Mucosa of rectum (tissue), 2 donors: ENCODE measurements around the gene SHCBP1.
"Not testable (repeated sequence)": the region's sequence is repeated elsewhere in the genome, so short reads cannot be mapped to it uniquely, and the experiment has no call there.

Source experiments
- H3K27ac ChIP-seq, 2 donors: one replicate each; pipeline ENCODE4 v1.7.0; 2013; ENCODE audit warnings: inconsistent platforms in 2 of 2, low read depth in 2 of 2, low read length in 2 of 2
- H3K27me3 ChIP-seq, 2 donors: one replicate each; pipeline ENCODE4 v1.7.0; 2013; ENCODE audit warnings: low read length in 2 of 2; ENCODE audit not compliant: control insufficient read depth in 2 of 2, insufficient read depth in 2 of 2
- H3K36me3 ChIP-seq, 2 donors: one replicate each; pipeline ENCODE4 v1.7.0; 2013; ENCODE audit warnings: low read length in 2 of 2; ENCODE audit not compliant: control insufficient read depth in 2 of 2, insufficient read depth in 2 of 2
- H3K4me1 ChIP-seq, 2 donors: one replicate each; pipeline ENCODE4 v1.7.0; 2013; ENCODE audit warnings: low read length in 2 of 2, mild to moderate bottlenecking in 1 of 2; ENCODE audit not compliant: control insufficient read depth in 2 of 2, insufficient read depth in 2 of 2
- H3K4me3 ChIP-seq, 2 donors: one replicate each; pipeline ENCODE4 v1.7.0; 2013; ENCODE audit warnings: low read length in 2 of 2
- H3K9ac ChIP-seq, 2 donors: one replicate each; pipeline ENCODE4 v1.7.0; 2013; ENCODE audit warnings: low read length in 2 of 2, low read depth in 1 of 2, mild to moderate bottlenecking in 1 of 2
- H3K9me3 ChIP-seq, 2 donors: one replicate each; pipeline ENCODE4 v1.7.0; 2013; ENCODE audit warnings: low read length in 2 of 2; ENCODE audit not compliant: control insufficient read depth in 2 of 2
- donor health status: healthy.
- donor health status: Normal muscosa, but diverticular disease.

SHCBP1 gene

GRCh38 chr16:46573008-46573833, 48.0 kb downstream of the SHCBP1 start:
- Histone ChIP-seq H3K27ac (no peak overlapping the region), H3K9me3 (no peaks in the 10 kb centered on the region)

GRCh38 chr16:46569231-46569735, 51.9 kb downstream of the SHCBP1 start:
- no peaks in the 10 kb centered on the region for H3K9me3 ChIP-seq
- H3K27me3 ChIP-seq = no peaks in the 10 kb centered on the region
- H3K4me3 ChIP-seq = no peak overlapping the region
- H3K27ac ChIP-seq = no peak overlapping the region
- H3K9ac ChIP-seq = no peak overlapping the region
- H3K4me1 ChIP-seq = no peaks in the 10 kb centered on the region
- no peaks in the 10 kb centered on the region for H3K36me3 ChIP-seq

More at GRCh38 chr16:46573008-46573833, 48.0 kb downstream of the SHCBP1 start:
- no peaks in the 10 kb centered on the region for H3K4me1 ChIP-seq
- H3K9ac ChIP-seq = no peak overlapping the region
- H3K4me3 ChIP-seq = no peak overlapping the region
- H3K36me3 ChIP-seq = no peaks in the 10 kb centered on the region
- no peaks in the 10 kb centered on the region for H3K27me3 ChIP-seq

GRCh38 chr16:46568472-46569230, 52.5 kb downstream of the SHCBP1 start:
- H3K27ac ChIP-seq = no peak overlapping the region
- H3K4me1 ChIP-seq = no peaks in the 10 kb centered on the region
- no peak overlapping the region for H3K4me3 ChIP-seq
- no peaks in the 10 kb centered on the region for H3K27me3 ChIP-seq
- no peaks in the 10 kb centered on the region for H3K9me3 ChIP-seq
- no peaks in the 10 kb centered on the region for H3K36me3 ChIP-seq
- H3K9ac ChIP-seq = no peak overlapping the region

- no peaks in the 10 kb centered on the region for H3K36me3 ChIP-seq
- H3K27ac ChIP-seq = no peak overlapping the region
- H3K9me3 ChIP-seq = no peaks in the 10 kb centered on the region
- H3K4me3 ChIP-seq = no peak overlapping the region
- H3K27me3 ChIP-seq = no peaks in the 10 kb centered on the region
- H3K9ac ChIP-seq = no peak overlapping the region
- H3K4me1 ChIP-seq = no peaks in the 10 kb centered on the region
These were observed 58.2 kb downstream of the SHCBP1 start for GRCh38 chr16:46562979-46563378.

- Histone ChIP-seq H3K4me1 (peaks cover 0 to 2% of the 10 kb centered on the region in 2 donors), H3K36me3 (no peaks in the 10 kb centered on the region), H3K9ac (no peak overlapping the region), H3K27me3 (no peaks in the 10 kb centered on the region), H3K4me3 (no peak overlapping the region), H3K27ac (no peak overlapping the region), H3K9me3 (no peaks in the 10 kb centered on the region)
These were observed 63.2 kb downstream of the SHCBP1 start for GRCh38 chr16:46558018-46558417.

GRCh38 chr16:46555951-46556350, 65.2 kb downstream of the SHCBP1 start:
- H3K27me3 ChIP-seq = no peaks in the 10 kb centered on the region
- no peak overlapping the region for H3K4me3 ChIP-seq
- no peak overlapping the region for H3K9ac ChIP-seq
- H3K9me3 ChIP-seq = no peaks in the 10 kb centered on the region
- H3K27ac ChIP-seq = no peak overlapping the region
- H3K36me3 ChIP-seq = no peaks in the 10 kb centered on the region
- H3K4me1 ChIP-seq = peaks cover 0 to 2% of the 10 kb centered on the region in 2 donors

- H3K9ac ChIP-seq, H3K27ac ChIP-seq, H3K36me3 ChIP-seq, H3K27me3 ChIP-seq, H3K9me3 ChIP-seq, H3K4me1 ChIP-seq: not testable (repeated sequence)
- peak overlapping the region in 1 of 2 donors; percentile 26 for H3K4me3 ChIP-seq
These were observed 66.7 kb downstream of the SHCBP1 start for GRCh38 chr16:46554435-46554834.

GRCh38 chr16:46549477-46549876, 71.7 kb downstream of the SHCBP1 start:
- Histone ChIP-seq H3K27me3 (no peaks in the 10 kb centered on the region), H3K4me1 (peaks cover 0 to 1% of the 10 kb centered on the region in 2 donors), H3K9me3 (no peaks in the 10 kb centered on the region), H3K9ac (no peak overlapping the region), H3K4me3 (no peak overlapping the region), H3K36me3 (no peaks in the 10 kb centered on the region), H3K27ac (no peak overlapping the region)
